B cell (primary cell): ENCODE measurements around the gene CCDC200.
"Not testable (repeated sequence)": the region's sequence is repeated elsewhere in the genome, so short reads cannot be mapped to it uniquely, and the experiment has no call there.

Experiments
- EZH2 ChIP-seq: IDR thresholded peaks from 2 replicates; pipeline ENCODE4 v1.6.1; 2012; ENCODE audit warnings: borderline replicate concordance, low read depth, mild to moderate bottlenecking, moderate library complexity, low read length; ENCODE audit not compliant: insufficient read depth, poor library complexity, severe bottlenecking
- TF ChIP-seq, protein P1 (sequence below): fragments of 200-600 bp; IDR thresholded peaks from one replicate; pipeline ENCODE4 v1.8.0; 2022; ENCODE audit warnings: antibody characterized with exemption, mild to moderate bottlenecking

- not testable (repeated sequence) for TF ChIP-seq EZH2
- TF ChIP-seq, protein P1, sequence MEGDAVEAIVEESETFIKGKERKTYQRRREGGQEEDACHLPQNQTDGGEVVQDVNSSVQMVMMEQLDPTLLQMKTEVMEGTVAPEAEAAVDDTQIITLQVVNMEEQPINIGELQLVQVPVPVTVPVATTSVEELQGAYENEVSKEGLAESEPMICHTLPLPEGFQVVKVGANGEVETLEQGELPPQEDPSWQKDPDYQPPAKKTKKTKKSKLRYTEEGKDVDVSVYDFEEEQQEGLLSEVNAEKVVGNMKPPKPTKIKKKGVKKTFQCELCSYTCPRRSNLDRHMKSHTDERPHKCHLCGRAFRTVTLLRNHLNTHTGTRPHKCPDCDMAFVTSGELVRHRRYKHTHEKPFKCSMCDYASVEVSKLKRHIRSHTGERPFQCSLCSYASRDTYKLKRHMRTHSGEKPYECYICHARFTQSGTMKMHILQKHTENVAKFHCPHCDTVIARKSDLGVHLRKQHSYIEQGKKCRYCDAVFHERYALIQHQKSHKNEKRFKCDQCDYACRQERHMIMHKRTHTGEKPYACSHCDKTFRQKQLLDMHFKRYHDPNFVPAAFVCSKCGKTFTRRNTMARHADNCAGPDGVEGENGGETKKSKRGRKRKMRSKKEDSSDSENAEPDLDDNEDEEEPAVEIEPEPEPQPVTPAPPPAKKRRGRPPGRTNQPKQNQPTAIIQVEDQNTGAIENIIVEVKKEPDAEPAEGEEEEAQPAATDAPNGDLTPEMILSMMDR, result not testable (repeated sequence)
These were observed 12.4 kb upstream of the CCDC200 start for GRCh38 chr17:43240596-43241352.
